GF-D8 (cell line): Measurements from ENCODE around the gene TTC21A.

ENCODE experiments used
- DNase-seq: peaks from one replicate; lab custom pipeline; 2025; lab: John Stamatoyannopoulos, UW

The TTC21A gene

DNA sequence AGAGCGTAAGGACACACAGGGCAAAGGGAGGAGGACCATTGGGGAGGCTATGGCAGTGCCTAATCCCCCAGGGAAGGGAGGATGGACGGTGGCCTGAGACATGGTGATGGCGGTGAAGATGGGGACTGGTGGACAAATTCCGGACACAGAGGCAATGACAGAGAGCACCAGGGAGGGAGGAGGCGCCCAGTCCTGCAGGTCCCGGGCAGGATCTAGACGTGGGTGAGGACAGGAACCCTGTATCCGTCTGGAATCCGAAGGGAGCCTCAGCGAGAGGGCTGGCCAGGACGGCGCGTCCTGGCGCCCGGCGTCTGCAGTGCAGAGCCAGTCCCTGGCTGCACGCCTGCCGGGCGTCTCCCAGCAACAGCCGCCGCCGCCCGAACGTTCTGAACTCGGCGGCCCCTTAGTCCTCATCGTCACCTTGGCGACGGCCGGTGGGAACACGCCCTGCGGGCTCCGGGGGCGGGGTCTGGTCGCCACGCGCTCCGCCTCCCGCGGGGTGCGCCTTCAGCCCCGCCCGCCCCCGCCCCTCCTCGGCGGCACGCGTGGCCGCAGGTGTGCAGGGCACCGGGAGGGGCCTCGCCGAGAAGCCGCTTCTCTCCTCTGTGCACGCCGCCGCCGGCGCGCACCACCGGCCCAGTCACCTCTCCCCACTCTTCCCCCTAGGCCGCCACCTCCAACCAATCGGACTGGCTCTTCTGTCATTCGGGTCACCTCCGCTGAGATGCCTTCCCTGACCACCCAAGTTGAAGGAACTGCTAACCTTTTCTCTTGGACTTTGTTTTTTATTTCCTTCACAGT, 73.3 kb downstream of the TTC21A start:
- DNase-seq = no peak

DNA sequence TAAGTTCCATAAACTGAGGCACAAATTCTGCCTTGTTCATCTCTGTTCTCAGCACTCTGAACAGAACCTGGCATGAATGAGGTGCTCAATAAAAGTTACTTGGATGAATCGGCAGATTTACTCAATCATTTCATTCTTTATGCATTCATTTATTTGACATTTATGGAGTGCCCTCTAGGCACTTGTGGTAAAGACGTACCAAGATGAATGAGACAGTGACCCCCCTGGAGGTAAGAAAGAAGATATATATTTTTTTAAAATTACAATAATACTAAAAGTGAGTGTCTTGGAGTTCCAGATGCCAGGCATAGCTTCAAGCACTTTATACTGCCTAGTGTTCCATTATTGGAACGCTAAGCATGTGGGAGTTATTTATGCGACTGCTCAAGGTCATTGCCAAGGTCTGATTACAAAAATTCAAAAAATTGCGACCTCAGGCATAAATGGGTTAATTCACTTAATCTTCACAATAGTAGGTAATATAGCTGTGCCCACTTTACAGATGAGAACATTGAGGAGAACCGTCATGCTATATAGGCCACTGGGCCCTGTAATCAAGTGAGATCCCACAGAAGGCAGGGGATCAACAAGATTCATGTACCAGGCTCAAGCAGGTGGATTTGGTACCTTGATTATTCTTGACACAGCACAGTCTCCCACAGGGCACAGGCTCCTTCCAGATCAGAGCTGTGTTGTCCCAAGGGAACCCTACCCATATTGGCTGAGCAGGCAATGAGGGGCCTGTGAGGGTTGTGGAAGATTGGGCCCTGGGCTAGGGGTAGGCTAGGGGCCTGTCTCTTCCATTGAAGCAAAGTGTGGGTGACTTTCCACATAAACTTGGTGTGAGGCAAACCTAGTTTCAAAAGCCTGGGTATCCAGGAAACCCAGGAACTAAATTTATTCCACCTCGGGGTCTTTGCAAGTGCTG, 74.2 kb downstream of the TTC21A start:
- no peak for DNase-seq

DNA sequence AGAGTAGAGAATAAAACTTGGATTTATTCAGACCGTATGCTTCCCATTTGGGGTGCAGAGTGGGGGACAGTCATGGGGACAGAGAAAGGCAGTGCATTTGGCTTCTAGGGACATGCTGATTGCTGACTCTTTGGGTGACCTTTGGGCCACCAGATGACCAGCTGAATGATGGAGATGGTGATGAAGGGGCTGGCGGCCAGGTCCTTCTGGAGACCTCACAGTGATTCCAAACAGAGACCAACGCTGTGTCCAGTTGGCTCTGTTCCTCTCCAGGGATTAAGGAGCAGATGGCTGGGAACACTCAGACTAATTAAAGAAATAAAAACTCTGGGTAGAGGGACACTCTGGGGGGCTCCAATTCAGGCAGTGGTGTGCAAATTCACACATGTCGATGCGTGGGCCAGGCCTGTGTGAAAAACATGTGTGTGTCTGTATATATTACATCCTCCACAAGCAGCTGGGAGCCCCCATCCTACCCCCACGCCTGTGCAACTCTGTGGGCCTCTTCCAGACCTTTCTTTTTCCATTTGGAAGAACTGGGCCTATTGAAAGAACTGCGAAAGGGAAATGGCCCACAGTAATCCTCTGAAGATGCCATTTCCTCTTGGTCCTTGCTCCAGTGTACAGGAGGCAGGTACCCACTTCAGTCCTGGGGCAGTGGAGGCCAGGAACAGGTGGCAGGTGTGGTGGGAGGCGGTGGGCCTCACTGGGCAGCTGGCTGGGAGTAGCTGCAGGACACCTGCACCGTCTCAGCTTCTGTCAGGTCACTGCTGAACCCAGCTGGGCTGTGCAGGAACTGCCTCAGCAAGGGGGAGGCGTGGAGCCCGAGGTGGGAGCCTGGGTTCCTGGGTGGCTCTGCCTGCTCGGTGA, 76.0 kb downstream of the TTC21A start:
- DNase-seq = no peak

DNA sequence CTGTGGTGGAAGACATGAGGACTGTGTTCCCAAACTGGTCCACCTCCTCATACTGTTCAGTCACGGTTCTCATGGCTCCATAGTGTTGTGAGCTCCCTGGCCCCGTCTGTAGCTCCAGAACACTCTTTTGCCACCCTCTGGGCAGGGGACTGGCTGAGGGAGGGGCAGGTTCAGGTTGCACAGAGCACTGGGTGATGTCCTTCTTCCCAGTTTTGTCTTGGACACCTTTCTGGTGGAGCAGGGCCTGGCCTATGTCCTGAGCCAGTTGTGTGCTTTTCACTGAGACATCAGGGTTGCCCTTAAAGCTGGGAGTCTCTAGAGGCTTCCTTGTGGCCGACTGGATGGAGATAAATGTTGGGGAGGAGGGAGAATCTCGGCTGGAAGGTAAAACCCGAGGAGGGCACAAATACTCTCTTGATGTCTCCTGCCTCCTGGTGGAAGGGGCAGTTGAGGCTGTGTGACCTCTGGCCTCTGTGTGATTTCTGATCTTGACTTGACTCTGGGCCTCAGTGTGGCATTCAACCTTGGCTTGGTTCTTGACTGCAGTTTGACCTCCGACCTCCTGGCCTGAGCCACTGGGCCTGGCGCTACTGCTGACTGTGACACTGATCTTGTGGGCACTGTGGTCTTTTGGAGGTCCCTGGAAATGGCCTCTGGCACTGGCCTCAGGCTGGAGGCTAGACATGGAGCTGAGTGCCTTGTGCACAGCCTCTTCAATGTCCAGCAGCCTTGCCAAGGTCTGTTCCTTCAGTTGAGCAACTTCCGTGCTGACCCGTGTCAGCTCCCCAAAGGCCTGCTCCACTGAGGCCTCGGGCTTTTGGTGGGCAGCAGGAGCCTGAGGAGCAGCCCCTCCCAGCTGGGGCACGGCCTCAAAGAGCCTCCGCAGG, 76.8 kb downstream of the TTC21A start:
- no peak for DNase-seq

DNA sequence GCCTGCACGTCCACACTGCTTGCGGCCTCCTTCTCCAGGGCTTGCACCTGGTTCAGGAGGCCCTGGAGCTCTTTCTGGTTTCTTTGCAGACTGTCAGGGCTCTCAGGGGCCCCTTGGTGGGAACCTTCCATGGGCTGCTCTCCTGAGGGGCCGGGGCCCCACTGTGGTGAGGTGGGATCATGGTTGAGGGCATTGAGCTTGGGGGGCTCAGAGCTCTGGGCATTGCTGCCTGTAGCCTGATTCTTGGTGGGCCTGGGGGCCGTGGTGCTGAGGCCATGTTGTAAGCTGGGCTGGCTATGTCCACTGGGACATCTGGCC, 77.4 kb downstream of the TTC21A start:
- no peak for DNase-seq

DNA sequence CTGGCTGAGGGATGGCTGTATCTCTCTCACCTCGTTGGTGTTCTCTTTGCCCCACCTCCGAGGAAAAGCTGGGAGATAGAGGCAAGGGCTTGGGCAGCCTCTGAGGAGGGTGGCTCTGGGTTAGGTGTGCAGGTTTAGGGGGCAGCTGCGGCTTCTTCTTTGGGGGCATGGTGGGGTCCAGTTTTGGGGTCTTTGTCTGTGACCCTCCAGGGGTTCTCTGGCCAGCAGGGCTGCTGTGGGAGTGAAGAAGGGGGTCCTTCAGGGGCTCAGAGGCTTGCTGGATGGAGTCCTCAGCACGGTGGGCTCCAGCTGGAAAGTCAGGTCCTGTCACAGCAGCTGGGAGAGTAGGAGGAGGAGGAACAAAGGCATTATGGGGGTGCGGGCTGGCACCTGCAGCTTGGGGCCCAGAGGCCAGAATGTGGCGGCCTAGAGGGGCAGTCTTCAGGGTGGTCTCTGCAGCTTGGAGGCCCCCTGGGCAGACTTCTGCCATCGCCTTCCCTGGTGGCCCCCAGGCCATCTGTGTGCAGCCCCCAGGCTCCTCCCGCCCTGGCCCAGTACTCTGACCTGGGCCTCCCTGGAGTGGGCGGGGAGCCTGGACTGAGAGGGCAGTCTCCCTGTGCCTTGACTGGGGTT, 78.0 kb downstream of the TTC21A start:
- DNase-seq = no peak

DNA sequence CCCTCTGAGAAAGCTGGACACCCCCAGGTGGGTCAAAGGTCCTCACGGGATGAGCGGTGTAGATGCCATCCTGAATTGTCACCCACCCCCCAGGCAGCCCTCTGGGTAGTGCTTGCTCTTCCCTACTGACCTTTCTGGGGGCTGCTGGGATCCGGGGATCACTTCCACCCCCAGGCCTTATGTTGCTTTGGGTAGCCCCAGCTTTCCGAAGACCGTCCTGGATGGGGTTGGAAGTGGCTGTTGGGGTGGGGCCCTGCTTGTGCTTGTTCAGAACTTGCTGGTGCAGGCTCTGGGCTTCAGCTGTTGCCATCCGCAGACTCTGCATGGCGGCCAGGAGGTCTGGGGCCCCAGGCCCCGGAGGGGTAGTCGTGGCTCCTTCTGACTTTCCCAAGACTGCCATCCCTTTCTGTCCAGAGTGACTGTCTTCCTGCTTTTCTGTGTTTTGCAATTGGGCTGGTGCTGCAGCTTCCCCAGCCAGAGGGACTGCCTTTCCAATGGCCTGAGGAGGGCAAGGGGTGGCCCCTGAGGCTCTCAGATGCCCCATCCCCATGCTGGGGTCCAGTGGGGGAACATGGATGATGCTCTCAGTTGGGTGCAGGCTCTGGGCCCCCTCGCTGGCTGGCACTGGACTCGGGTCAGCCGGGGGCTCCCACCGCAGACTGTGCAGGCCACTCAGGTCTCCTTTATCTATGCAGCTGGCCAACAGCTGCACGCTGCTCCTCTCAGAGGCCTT, 78.6 kb downstream of the TTC21A start:
- DNase-seq = no peak

DNA sequence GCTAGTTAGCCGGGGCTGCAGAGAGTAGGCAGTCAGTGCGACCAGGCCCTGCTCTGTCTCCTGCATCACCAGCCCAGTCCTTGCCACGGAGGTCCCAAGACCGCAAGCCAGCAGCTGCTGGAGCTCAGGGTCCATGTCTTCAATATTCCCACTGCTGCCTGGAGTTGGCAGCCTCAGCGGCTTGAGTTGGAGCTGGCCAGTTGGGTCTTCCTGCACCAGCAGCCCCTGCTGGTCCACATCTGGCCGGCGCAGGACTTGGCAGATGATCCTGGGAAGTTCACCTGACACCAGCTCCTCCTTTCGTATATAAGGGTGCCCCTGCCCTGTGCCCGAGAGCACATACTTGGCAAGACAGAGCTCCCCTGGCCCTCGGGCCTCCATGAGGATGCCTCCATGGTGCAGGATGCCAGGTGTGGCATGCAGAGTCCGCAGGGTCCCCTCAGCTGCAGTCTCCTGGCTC, 79.2 kb downstream of the TTC21A start:
- DNase-seq = no peak

DNA sequence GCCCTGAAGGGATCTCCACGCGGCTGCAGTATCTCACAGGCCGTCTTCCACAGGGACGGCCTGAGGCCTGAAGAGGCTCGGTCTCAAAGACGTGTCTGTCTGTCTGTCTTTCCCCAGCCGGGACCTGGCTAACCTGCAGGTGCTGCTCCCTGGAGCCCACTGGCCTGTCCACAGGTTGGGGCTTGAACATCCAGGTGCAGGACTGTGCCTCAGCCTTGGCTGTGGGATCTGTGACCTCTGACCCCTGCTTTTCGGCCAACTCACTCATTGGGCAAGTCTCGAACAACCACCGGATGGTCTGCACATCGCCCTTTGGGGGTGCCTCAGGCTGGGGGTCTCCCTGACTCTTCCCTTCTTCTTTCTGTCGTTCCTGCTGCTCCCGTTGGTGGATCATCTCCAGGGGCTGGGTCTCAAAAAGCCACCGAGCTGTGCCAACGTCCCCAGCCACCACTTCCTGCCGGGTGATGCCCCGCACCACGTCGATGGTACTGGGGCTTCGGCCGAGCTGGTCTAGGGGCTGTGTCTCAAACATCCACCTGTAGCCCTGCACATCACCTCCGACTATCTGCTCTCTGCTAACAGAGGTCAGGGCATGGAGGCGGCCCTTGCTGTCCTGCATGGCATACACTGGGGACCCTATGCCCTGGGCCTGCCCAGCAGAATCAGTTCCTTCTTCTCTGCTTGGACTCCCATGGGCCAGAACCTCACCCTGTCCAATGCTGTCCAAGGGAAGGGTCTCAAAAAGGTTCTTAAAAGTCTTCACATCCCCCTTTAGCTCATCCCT, 80.1 kb downstream of the TTC21A start:
- DNase-seq = no peak
